ENCODE measurements around the gene PTH. TPM values are rescaled to one million over a fixed set of nuclear protein-coding genes. Genes with fewer than 3 reads are reported as not detected.

The PTH gene
- total RNA-seq, 1 donor from 2014 or later, result not detected

DNA sequence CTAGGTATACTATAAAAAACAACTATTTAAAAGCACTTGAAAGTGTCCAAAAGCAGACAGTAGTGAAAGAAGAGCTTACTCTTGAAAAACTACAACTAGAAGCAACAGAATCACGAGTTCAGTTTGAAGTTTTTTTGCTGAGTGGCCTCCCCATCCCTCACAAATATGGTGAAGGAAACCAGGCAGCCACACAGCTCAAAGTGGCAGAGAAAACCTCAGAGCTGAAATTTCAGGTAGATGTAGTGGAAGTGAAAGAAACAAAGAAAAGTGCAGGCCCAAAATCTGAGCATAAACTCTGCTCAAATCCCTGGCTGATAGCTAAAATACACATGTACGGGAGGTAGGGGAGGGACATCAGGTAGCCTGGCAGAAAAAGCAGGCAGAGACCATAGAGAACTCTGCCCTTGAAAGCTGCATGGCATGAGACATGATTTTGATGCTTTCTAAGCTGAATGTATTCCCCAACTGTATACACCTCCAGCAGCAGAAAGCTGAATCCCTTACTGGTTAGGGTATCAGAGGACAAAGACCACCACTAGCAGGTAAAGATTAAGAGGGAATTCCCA lies 44.9 kb downstream of the PTH start:
- intact Hi-C loops (cut with micrococcal nuclease), result no loop called here

DNA sequence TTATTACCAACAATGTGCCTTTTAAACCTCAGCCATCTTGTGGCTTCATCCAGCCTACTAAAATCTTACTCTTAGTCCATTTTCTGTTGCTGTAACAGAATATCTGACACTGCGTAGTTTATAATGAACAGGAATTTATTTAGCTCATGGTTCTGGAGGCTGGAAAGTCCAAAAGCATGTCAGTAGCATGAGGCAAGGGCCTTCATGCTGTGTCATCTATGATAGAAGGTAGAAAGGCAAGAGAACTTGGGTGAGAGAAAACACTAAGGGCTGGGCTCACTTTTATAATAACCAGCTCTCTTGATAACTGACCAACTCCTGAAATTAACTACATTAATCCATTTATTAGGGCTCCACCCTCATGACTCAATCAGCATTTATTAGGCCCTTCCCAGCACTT lies 46.3 kb downstream of the PTH start:
- intact Hi-C loops (cut with micrococcal nuclease), result no loop called here

DNA sequence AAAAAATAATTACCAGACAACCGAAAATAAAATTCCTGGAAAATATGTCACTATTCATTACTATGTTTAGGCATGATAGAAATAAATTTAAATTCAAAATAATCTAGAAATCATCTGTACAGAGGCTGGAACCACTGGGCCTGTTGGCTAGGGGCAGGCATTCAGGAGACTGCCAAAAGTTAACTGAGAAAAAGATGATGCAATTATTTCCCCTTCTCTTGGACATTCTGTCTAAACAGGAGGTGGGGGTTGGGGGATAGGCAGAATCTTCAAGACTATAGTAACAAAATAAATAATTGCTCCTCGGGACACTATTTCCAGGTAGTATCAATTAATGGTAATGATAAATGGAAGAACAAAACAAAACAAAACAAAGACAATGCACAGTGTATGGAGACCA lies 46.9 kb downstream of the PTH start:
- intact Hi-C loops (cut with micrococcal nuclease), result no loop called here

DNA sequence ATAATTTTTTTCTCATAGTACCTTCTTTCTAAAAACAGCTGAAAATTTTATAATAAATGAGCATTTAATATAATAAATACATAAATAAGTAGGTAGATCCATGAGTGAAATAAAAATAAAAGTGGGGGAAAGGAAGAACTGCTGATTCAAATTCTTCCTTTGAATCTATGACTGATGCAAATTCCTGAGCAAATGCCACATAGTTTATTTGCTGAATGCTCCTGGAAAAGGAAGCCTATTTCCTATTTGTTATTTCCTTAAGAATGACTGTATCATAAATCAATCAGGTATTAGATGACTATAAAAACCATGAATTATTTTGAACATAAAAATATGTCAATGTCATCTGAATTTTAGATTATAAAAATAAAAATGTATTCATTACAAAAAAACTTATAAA lies 49.4 kb downstream of the PTH start:
- intact Hi-C loops (cut with micrococcal nuclease), result no loop called here

DNA sequence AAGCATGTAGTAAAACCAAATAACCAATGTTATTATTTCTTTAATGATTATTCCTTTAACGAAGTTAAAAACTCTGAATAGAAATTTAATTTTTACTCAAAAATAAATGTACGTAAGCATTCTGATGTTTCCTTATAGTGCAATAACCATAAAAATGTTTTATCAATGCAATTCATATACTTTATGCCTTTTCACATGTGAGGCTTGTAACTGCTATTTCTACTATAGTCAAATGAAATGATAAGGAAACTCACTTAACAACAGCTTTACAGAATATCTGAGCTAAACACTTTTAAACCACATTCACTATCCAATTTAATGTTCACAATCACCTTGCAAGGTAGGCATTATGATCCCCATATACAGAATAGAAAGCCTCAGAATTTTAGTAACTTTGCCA lies 50.2 kb downstream of the PTH start:
- intact Hi-C loops (cut with micrococcal nuclease), result no loop called here

Other genes with a start within 250 kb of the PTH start
- 20.2 and 22.8 TPM in 2 replicates for gene BMAL1, start 218.2 kb downstream of the PTH start, total RNA-seq
- gene BTBD10, start 32.8 kb downstream of the PTH start, total RNA-seq, result 24.7 and 26.5 TPM in 2 replicates
- gene FAR1, start 172.7 kb upstream of the PTH start, total RNA-seq, result 61.1 and 65.4 TPM in 2 replicates